HG03039 (cell line): Measurements from ENCODE around the gene CCR9.
"Not testable (repeated sequence)": the region's sequence is repeated elsewhere in the genome, so short reads cannot be mapped to it uniquely, and the experiment has no call there.

Source experiments
- ATAC-seq: cut with Tn5 transposase; IDR thresholded peaks from one replicate; pipeline ENCODE4 v1.9.1; 2021; ENCODE audit warnings: mild to moderate bottlenecking, moderate library complexity; ENCODE audit not compliant: unreplicated experiment

CCR9 gene, protein sequence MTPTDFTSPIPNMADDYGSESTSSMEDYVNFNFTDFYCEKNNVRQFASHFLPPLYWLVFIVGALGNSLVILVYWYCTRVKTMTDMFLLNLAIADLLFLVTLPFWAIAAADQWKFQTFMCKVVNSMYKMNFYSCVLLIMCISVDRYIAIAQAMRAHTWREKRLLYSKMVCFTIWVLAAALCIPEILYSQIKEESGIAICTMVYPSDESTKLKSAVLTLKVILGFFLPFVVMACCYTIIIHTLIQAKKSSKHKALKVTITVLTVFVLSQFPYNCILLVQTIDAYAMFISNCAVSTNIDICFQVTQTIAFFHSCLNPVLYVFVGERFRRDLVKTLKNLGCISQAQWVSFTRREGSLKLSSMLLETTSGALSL

DNA sequence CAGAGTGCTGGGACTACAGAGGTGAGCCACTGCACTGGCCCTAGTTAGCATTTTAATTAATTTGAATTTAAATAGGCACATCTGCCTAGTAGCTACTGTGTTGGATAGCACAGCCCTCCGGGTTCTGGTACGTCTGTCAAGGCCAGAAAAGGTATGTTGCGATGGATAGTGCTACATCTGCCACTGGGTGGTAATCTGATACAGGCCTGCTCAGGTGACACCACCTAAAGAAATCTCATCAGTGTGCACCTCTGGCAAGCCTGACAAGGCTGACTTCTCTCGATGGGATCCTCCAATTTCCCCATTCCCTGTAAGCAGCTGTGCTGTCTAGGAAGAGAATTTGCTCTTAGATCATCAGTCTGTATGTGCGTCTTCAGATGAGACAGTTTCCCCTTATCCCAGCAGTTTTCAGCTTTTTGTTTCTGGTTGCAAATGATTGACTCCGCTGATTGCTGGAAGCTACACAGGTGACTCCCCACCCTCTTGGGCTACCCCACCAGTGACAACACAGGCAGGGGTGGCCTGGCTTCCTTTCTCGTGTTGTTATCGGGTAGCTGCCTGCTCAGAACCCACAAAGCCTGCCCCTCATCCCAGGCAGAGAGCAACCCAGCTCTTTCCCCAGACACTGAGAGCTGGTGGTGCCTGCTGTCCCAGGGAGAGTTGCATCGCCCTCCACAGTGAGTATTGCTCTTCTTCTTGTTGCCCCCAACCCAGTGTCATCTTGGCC is at the start of gene CCR9:
Gene CCR9, plus strand, starts transcription at position 565 of the 727 bp plus-strand sequence. CDS start 8,391 bp downstream, outside the sequence.
- ATAC-seq, result no peak

DNA sequence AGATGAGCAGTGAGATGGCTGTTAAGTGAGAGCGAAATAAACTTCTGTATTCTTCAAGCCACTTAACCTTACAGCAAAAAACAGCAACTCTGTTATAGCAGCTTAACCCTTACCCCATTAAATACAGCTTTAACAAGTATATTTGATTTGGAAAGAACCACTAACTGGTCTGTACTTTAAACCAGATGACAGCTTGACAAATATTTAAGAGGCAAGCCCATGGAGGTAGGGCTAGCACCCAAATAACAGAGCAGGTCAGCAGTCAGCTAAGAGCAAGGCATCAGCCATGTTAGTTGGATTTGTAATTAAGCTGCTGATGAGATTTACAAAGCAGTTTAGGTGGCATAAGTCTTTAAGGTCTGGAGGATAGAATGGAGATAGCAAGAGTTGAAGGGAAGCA is 47.9 kb upstream of the CCR9 start:
- no peak for ATAC-seq

DNA sequence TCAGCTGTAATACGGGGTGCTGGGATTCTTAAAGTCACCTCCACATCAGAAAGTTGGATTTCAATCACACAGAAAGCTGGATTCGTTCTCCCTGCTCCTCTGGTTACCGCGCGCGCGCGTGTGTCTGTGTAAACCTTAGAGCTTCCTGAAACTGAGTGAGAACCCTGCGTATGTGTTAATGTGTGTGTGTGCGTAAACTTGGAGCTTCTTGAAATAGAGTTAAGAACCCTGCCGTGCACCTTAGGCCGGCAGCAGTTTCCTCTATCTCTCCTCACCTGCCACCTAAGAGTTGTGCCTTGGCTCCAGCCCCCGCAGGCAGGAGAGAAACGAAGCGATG is 45.0 kb upstream of the CCR9 start:
- no peak for ATAC-seq

DNA sequence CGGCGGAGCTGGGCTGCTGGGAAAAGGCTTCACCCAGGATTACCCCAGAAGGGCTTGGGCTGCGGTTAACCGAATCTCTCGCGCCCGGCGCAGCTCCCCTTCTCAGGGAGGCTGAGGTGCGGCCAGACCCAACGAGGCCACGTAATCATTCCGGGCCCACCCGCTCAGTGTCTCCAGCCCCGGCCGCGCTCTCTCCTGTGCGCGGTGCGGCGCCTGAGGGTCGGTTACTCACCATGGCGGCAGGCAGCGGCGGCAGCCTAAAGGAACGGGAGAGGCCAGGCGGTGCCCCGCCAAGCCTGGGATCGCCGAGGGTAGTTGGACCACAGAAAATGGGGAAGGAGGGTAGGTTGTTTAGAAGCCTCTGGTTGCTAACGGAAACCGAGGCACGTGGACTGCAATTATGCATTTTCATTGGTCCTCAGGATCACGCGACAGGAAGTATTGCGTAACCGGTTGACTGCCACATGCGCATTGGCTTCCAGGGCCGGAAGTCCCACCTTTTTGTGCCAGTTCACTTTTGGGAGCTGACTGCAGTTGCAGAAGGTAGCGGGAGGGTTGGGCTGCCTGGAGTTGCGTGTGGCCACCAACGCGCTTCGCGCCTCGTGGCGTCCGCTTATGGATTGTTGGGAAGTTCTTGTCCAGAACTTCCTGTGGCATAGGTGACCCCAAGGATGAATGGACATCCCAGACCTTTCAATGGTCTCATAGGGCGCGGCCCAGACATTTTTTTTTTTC is 44.4 kb upstream of the CCR9 start, which contains the start of gene LZTFL1:
Gene LZTFL1, minus strand, starts transcription at position 363 of the 735 bp plus-strand sequence. Its CDS starts 128 bp downstream, at position 235.
- peak; percentile 95 for ATAC-seq

DNA sequence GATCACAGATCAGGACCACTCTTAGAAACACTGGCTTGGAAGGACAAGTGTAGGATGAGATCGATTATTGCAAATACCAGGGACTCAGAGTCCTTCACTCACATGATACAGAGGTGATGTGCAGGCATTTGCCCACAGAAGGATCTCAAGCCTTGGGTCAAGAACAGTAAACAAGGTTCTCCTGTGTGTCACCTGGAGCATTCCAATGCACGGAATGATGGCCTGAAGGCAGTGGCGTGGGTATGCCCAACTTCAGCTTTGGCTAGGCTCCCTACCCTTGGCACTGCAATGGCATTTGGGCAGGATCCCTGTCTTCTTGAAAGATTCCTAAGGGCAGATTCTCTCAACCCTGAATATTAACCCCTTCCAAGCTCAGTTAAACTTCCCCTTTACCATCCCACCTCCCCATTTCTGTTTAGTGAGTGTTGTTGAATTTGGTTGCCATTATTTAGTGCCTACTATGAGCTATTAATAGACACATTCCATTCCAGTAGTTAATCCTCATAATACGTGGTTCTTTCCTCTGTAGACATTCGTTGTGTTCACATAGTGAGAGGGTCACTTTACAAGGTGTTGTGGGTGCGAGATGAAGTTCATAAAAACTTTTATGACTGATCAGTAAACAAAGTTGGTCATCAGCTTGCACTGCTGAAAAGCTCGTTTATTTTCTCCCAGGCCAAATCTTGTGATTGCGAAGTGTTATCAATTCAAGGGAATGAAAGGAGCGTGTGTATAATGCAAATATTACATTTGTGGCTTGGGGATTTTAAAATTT is 43.3 kb upstream of the CCR9 start:
- ATAC-seq, result no peak

DNA sequence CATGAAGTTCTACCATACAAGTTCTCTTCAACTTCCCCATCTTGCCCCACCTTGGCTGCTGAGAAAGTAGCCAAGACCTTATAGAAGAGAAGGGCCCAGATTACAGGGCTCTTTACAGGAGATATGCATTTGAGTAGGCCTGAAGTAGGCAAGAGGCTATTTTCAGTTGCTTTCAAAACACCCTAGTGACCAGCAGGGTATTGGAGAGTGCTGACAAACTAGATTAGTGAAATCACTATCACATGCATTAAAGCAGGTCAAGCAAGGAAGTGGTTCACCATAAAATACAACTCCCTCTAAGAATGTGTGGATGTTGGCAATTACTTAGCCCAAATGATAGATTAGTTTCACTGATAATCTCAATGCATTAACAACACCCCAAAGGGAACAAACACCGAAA is 41.7 kb upstream of the CCR9 start:
- no peak for ATAC-seq

DNA sequence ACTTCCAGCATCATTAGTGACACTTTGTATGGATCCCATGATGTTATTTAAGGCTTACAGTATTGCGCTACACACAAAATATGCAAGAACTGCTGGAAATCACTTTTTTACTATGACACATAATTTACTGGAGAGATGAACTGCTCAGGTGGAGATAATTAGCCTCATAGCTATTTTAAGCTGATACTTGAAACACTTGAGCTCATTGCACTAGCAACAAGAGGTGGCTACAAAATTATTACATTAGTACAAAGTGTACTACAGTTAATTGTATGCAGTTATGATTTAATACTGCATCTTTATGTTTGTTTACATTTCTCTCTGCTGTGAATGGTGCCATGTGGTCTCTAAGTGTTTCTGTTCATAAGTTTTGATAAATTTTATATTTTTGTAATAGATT is 38.0 kb upstream of the CCR9 start:
- ATAC-seq, result no peak

DNA sequence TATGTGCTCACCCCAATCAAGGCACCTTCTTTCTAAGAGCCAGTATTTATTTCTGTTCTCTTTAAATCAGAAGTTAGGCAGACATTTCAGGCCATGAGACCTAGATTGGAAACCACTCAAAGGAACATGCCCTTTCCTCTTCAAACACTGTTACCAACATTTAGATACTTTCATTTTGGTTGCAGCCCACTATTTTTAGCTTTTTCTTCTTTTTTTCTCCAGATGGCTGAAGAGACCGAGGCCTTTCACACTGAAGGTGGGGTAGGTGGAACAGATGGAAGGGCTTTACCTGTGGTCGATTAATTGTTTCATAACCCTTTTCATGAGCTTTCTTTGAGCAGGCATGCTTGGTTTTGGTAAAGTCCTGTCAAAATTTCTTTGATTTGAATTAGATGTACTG is 33.5 kb upstream of the CCR9 start:
- no peak for ATAC-seq

DNA sequence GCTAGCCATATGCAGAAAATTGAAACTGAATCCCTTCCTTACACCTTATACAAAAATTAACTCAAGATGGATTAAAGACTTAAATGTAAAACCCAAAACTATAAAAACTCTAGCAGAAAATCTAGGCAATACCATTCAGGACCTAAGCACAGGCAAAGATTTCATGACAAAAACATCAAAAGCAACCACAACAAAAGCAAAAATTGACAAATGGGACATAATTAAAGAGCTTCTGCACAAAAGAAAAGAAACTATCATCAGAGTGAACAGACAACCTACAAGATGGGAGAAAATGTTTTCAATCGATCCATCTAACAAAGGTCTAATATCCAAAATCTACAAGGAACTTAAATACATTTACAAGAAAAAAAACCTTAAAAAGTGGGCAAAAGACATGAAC is 30.0 kb upstream of the CCR9 start:
- not testable (repeated sequence) for ATAC-seq

DNA sequence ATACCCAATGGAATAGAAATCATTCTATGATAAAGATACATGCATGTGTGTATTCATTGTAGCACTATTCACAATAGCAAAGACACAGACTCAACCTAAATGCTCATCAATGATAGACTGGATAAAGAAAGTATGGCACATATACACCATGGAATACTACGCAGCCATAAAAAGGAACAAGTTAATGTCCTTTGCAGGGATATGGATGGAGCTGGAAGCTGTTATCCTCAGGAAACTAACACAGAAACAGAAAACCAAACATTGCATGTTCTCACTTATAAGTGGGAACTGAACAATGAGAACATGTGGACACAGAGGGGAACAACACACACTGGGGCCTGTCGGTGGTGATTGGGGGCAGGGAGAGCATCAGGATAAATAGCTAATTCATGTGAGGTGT is 29.3 kb upstream of the CCR9 start:
- ATAC-seq, result not testable (repeated sequence)

DNA sequence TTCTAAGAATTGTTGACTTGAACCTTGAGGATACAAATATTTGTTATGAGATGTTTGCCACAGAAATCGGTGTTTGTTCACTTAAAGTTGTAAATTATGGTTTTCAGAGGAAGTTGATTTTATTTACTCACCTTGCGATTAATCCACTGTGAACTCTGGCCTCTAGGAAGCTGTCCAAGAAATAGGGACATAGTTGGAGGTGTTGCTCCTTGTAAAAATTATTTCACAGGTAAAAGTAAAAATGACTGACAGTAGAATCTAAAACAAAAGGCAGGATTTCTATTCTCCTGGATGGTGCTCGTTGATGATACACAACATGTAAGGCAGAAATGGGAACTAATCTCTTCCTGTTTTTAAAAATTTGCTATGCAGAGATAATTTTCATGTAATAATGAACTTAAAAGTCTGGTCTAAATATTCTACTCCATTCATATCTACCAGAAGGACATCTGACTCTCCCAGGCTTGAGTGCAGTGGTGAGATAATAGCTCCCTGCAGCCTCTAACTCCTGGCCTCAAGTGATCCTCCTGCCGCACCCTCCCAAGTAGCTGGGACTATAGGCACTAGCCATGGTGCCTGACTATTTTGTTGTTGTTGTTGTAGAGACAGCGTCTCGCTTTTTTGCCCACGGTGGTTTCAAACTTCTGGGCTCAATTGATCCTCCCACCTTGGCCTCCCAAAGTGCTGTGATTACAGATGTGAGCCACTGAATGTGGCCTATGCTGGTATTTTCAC is 27.4 kb upstream of the CCR9 start:
- ATAC-seq, result no peak

DNA sequence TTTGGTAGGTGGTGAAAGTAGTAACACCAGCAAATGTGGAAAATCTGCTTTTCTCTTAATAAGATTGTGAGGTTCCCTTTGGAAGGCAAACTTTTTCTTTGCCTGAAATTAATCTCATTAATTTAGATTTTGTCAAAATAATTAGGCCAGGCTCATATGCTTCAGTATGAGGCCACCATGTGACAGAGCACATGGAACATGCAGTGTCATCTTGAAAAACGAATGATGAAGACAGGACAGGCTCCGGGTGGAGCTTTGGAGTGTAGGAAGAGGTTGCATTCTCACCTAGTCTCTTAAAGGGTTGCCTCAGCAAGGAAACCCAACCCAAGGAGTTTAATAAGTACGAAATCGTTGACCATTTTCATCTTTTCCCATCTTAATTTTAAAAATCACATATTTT is 25.9 kb upstream of the CCR9 start:
- ATAC-seq, result no peak

DNA sequence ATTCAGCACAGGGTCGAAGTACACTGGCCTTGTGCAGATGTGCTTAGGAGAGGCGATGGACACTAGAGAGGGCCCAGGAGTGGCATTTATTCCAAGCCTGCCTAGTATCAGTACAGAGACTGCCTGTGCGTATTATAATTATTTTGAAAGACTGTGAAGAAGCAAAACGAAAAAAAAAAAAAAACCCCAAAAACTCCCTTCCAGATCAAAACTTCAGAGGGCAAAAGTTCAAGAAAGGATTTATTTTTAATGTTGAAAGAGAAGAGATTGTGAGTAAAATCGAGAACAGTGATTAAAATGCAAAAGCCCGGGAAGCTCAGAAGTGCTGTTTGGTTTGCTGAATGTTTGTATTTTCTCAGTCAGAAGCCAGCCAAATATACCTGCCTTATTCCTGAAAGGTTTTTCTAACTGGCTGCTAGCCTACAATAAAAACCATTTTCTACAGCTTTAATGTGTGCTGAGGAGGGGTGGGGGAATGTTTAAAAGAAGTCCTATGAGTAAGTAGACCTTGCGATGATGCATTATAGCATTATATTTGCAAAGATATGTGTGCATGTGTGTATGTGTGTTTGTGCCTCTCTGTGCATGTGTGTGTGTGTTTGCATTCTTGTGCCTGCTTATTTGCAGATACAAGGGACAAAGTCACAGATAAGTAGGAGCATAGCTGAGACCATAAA is 25.2 kb upstream of the CCR9 start:
- ATAC-seq, result no peak

DNA sequence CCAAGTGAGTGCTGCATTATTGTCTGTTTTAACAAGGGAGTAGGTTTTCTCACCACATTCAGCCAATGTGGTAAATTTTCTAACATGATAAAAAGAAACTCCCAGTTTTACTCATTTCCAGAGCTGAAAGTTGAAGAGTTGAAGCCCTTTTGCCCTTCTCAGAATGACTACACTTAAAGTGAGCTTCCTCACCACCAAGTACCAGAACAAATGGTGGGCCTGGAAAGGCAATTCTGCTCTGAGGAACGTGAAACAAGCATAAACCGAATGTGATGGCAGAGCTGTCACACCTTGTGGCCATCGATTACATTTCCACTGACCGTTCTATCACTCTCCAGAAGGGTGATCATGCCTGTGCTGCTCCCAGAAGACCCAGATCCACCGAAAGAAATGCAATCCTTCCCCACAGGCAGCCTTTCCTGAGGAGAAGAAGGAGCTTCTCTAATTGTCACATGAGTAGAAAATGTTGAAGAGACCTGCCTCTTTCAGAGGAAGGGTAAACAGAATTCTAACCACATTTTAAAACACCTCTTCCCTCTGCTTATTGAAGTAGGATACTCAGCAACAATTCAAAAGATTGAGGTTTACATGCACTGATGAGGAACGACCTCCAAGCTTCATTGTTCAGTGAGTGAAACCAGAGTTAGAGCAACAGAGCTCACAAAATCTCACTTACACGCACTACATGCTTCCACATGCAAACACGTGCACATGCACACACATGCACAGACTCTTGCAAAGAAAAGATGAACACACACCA is 21.4 kb upstream of the CCR9 start:
- ATAC-seq, result peak; percentile 58

DNA sequence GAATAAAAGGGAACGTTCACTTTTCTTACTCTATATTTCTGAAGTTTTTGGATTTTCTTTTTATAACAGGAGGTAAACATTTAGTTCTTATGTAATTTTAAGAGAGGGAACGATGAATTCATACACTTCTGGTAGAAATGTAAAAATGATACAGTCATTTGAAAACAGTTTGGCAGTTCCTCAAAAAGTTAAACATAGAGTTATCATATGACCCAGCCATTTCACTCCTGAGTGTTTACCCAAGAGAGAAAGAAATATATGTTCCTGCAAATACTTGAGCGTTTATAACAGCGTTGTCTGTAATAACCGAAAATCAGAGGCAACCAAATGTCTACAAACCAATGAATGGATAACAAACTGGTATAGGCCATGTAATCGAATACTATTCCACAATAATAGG is 20.8 kb upstream of the CCR9 start:
- ATAC-seq, result no peak

DNA sequence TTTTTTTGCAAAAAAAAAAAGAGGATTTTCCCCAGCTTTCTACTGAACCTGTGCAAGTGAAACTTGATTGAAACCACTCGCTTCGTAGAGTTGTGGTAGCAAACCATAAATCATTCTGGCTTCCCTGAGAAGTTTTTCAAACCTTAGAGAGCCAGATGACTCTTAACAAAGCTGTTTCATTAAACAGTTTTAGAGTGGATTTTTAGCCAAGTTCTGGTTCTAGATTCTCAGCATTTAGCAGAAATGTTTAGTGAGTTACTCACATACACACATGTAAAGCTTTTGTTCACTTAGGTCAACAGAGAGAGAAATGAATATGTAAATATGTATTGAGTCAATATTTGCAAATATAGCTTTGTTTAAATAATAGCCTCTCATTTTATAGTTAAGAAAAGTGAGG is 18.1 kb upstream of the CCR9 start:
- no peak for ATAC-seq

DNA sequence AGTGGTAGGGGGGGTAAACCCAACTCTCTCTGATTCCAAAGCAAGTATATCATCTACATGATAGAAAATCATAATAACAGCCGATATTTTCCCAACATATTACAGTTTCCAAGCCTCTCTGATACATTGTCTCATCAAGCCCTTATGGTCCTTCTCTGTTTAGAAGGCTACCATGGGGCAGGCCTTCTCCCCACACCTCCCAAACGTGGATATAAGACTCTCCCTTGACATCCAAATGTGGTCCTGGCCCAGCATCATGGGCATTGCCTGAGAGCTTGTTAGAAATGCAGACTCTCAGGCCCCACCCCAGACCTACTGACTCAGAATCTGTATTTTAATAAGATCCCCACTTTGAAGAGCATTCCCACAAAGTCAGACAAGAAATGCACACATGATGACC is 17.7 kb upstream of the CCR9 start:
- no peak for ATAC-seq

DNA sequence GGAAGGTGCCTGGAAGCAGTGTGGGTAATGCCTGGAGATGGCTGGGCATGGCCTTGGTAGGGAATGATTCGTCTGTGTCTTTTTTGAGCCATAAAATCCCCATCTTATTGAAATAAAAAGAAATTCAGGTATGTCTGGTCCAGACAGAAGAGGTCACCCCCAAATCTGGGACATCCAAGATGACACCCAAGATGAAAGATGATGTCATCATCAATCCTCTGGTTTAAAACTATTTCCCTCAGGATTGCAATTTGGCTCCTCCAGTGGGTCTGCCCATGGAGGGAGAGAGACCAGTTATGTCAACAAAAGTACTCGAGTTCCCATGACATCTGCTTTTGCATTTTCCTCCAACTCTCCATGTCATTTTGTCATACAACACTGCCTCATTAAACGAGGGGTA is 16.7 kb upstream of the CCR9 start:
- ATAC-seq, result no peak

DNA sequence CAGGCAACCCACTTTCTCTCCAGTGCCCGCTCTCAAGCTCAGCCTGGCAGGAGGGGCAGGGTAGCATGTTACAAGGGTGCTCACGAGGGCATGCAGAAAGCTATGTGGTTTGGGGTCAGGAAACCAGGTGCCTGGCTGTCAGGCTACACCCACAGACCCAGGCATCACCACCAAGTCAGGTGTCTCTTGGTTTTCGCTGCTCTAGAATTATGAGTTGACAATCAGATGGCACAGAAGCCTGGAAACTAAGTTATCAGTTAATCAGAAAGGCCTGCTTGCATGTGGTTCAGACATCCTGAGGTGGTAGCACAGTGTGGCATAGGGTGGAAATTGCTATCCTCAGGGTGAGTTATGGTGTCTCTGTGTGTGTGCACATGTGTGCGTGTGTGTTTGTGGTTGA is 16.2 kb upstream of the CCR9 start:
- ATAC-seq, result no peak
